ENCODE data around the gene RSPH10B.
"Not testable (repeated sequence)": the region's sequence is repeated elsewhere in the genome, so short reads cannot be mapped to it uniquely, and the experiment has no call there.

RSPH10B gene

GRCh38 chr7:5970347-5970911 lies at the start of gene RSPH10B:
Gene RSPH10B (minus strand): TSS chr7:5970689. CDS start chr7:5967116, 3,573 bp downstream.
- not testable (repeated sequence) for DNase-seq

- no peak for DNase-seq
These were observed 46.1 kb upstream of the RSPH10B start for GRCh38 chr7:6016653-6016966.

GRCh38 chr7:6015917-6016652 lies 45.6 kb upstream of the RSPH10B start:
- no peak for DNase-seq

- DNase-seq = no peak
These were observed 42.0 kb upstream of the RSPH10B start for GRCh38 chr7:6012355-6013104.

GRCh38 chr7:6011541-6011940 lies 41.1 kb upstream of the RSPH10B start:
- DNase-seq = no peak

- not testable (repeated sequence) for DNase-seq
These were observed 39.9 kb upstream of the RSPH10B start for GRCh38 chr7:6010370-6010769.

- DNase-seq = peak; percentile 97
These were observed 38.5 kb upstream of the RSPH10B start, which contains the start of the genes AIMP2 and PMS2 for GRCh38 chr7:6008668-6009611. Gene AIMP2 (plus strand): TSS chr7:6009272. CDS start chr7:6009364, 92 bp downstream. Gene PMS2 (minus strand): TSS chr7:6009049. CDS start chr7:6009019, 30 bp downstream.

- DNase-seq = not testable (repeated sequence)
These were observed 37.5 kb upstream of the RSPH10B start for GRCh38 chr7:6007835-6008590.

- no peak for DNase-seq
These were observed 36.9 kb upstream of the RSPH10B start for GRCh38 chr7:6007386-6007785.

- DNase-seq = peak; percentile 42
These were observed 26.8 kb upstream of the RSPH10B start for GRCh38 chr7:5997210-5997808.

- not testable (repeated sequence) for DNase-seq
These were observed 16.6 kb upstream of the RSPH10B start for GRCh38 chr7:5987061-5987460.

- not testable (repeated sequence) for DNase-seq
These were observed 9.3 kb upstream of the RSPH10B start for GRCh38 chr7:5979680-5980314.

GRCh38 chr7:5973580-5973979 lies 3.1 kb upstream of the RSPH10B start:
- not testable (repeated sequence) for DNase-seq

- DNase-seq = not testable (repeated sequence)
These were observed 6.7 kb downstream of the RSPH10B start for GRCh38 chr7:5963810-5964209.

GRCh38 chr7:5963205-5963604 lies 7.3 kb downstream of the RSPH10B start:
- DNase-seq = not testable (repeated sequence)

GRCh38 chr7:5934945-5935450 lies 35.5 kb downstream of the RSPH10B start:
- not testable (repeated sequence) for DNase-seq

- not testable (repeated sequence) for DNase-seq
These were observed 38.4 kb downstream of the RSPH10B start for GRCh38 chr7:5931905-5932644.

- not testable (repeated sequence) for DNase-seq
These were observed 39.2 kb downstream of the RSPH10B start for GRCh38 chr7:5931250-5931649.

- DNase-seq = not testable (repeated sequence)
These were observed 40.2 kb downstream of the RSPH10B start for GRCh38 chr7:5930290-5930689.
